Mesendoderm (in vitro differentiated cells): ENCODE data around the gene MAP3K4.

ENCODE experiments used
- DNase-seq: peaks from one replicate; pipeline ENCODE4 v3.0.0; 2013
- H2AK5ac ChIP-seq: 2 replicates; pipeline ENCODE4 v1.6.1; 2013; ENCODE audit warnings: low read length, inconsistent platforms
- H2BK120ac ChIP-seq: 2 replicates; pipeline ENCODE4 v1.6.1; 2013; ENCODE audit warnings: low read depth, mild to moderate bottlenecking, low read length, moderate library complexity, mixed read lengths
- H2BK15ac ChIP-seq: replicated peaks from 2 replicates; pipeline ENCODE4 v1.6.1; 2013; ENCODE audit warnings: low read depth, mild to moderate bottlenecking, moderate library complexity
- H2BK5ac ChIP-seq: 2 replicates; pipeline ENCODE4 v1.6.1; 2013; ENCODE audit warnings: low read length, inconsistent platforms
- H3K18ac ChIP-seq: 2 replicates; pipeline ENCODE4 v1.6.1; 2013; ENCODE audit warnings: mild to moderate bottlenecking, low read length, mixed read lengths
- H3K23ac ChIP-seq: one replicate; pipeline ENCODE4 v1.6.1; 2013; ENCODE audit warnings: low read length
- H3K27ac ChIP-seq: 2 replicates; pipeline ENCODE4 v1.5.1; 2013; ENCODE audit warnings: low read depth, mild to moderate bottlenecking, inconsistent platforms, low read length, moderate library complexity
- H3K27me3 ChIP-seq: 2 replicates; pipeline ENCODE4 v1.6.1; 2013; ENCODE audit warnings: low read length, control low read depth, mild to moderate bottlenecking, inconsistent platforms; ENCODE audit not compliant: insufficient read depth, poor library complexity
- H3K36me3 ChIP-seq: 2 replicates; pipeline ENCODE4 v1.6.1; 2013; ENCODE audit warnings: low read length, inconsistent platforms; ENCODE audit not compliant: control insufficient read depth, insufficient read depth
- H3K4ac ChIP-seq: one replicate; pipeline ENCODE4 v1.6.1; 2013; ENCODE audit warnings: low read depth, mild to moderate bottlenecking, low read length, moderate library complexity
- H3K4me1 ChIP-seq: 2 replicates; pipeline ENCODE4 v1.6.1; 2013; ENCODE audit warnings: low read depth, low read length, inconsistent platforms; ENCODE audit not compliant: control insufficient read depth
- H3K4me2 ChIP-seq: 2 replicates; pipeline ENCODE4 v1.6.1; 2013; ENCODE audit warnings: low read length
- H3K4me3 ChIP-seq: 2 replicates; pipeline ENCODE4 v1.5.1; 2013; ENCODE audit warnings: mild to moderate bottlenecking, low read length
- H3K56ac ChIP-seq: one replicate; pipeline ENCODE4 v1.6.1; 2013; ENCODE audit warnings: low read length
- H3K79me1 ChIP-seq: 2 replicates; pipeline ENCODE4 v1.6.1; 2013; ENCODE audit warnings: low read length, inconsistent platforms
- H3K79me2 ChIP-seq: 2 replicates; pipeline ENCODE4 v1.6.1; 2013; ENCODE audit warnings: mild to moderate bottlenecking, low read length; ENCODE audit not compliant: control insufficient read depth, insufficient read depth
- H3K9ac ChIP-seq: 2 replicates; pipeline ENCODE4 v1.6.1; 2013; ENCODE audit warnings: low read length, inconsistent platforms
- H4K5ac ChIP-seq: one replicate; pipeline ENCODE4 v1.6.1; 2013; ENCODE audit warnings: low read length
- H4K8ac ChIP-seq: one replicate; pipeline ENCODE4 v1.6.1; 2013; ENCODE audit warnings: low read depth, mild to moderate bottlenecking, control low read depth, low read length, moderate library complexity
- WGBS: extraction: QIAGEN DNeasy Blood & Tissue Kit; methylation state at CpG from one replicate; pipeline ENCODE4 v1.1.7; 2013; ENCODE audit warnings: low lambda C conversion rate, missing lambda C conversion rate; ENCODE audit not compliant: insufficient coverage; ENCODE audit errors: extremely low coverage; 5-methylcytosine and 5-hydroxymethylcytosine counted together

The MAP3K4 gene

GRCh38 chr6:161058741-161059140 is 67.2 kb downstream of the MAP3K4 start:
- Histone ChIP-seq H2BK15ac (no peak overlapping the region), H3K18ac (no peak overlapping the region), H3K4me3 (no peak overlapping the region), H3K56ac (no peak overlapping the region), H3K23ac (no peak overlapping the region), H4K8ac (no peak overlapping the region), H3K79me1 (peaks cover 11% of the 10 kb centered on the region), H3K4me2 (no peak overlapping the region), H4K5ac (no peak overlapping the region), H2BK5ac (no peak overlapping the region), H2AK5ac (no peak overlapping the region), H3K27me3 (no peaks in the 10 kb centered on the region), H3K4ac (no peak overlapping the region), H3K36me3 (no peaks in the 10 kb centered on the region), H2BK120ac (no peak overlapping the region), H3K9ac (no peak overlapping the region), H3K4me1 (no peaks in the 10 kb centered on the region), H3K79me2 (peaks cover 16% of the 10 kb centered on the region), H3K27ac (no peak overlapping the region)
- DNase-seq = no peak
- no CpG with 5 or more reads among the region's 1 CpG for WGBS

GRCh38 chr6:161061576-161061975 is 70.0 kb downstream of the MAP3K4 start:
- peaks cover 13% of the 10 kb centered on the region for H3K79me1 ChIP-seq
- H3K27me3 ChIP-seq = no peaks in the 10 kb centered on the region
- H3K4me1 ChIP-seq = no peaks in the 10 kb centered on the region
- H3K79me2 ChIP-seq = peaks cover 18% of the 10 kb centered on the region
- no peak overlapping the region for H3K4me3 ChIP-seq
- H2BK120ac ChIP-seq = no peak overlapping the region
- WGBS = 100% methylated on average over 1 of the region's 3 CpGs
- no peak overlapping the region for H2BK15ac ChIP-seq
- no peak overlapping the region for H3K9ac ChIP-seq
- no peak overlapping the region for H2BK5ac ChIP-seq
- no peak overlapping the region for H3K4ac ChIP-seq
- H3K27ac ChIP-seq = no peak overlapping the region
- DNase-seq = no peak
- no peak overlapping the region for H3K56ac ChIP-seq
- H3K23ac ChIP-seq = no peak overlapping the region
- no peaks in the 10 kb centered on the region for H3K36me3 ChIP-seq
- H4K5ac ChIP-seq = no peak overlapping the region
- H2AK5ac ChIP-seq = no peak overlapping the region
- no peak overlapping the region for H3K4me2 ChIP-seq
- H4K8ac ChIP-seq = no peak overlapping the region
- no peak overlapping the region for H3K18ac ChIP-seq

GRCh38 chr6:161064915-161065314 is 73.3 kb downstream of the MAP3K4 start:
- no CpG with 5 or more reads among the region's 1 CpG for WGBS
- DNase-seq = no peak
- H3K27me3 ChIP-seq = no peaks in the 10 kb centered on the region
- H3K23ac ChIP-seq = no peak overlapping the region
- no peak overlapping the region for H2BK120ac ChIP-seq
- H3K56ac ChIP-seq = no peak overlapping the region
- no peak overlapping the region for H3K27ac ChIP-seq
- no peak overlapping the region for H4K5ac ChIP-seq
- no peak overlapping the region for H2BK15ac ChIP-seq
- H3K4me3 ChIP-seq = no peak overlapping the region
- H3K4ac ChIP-seq = no peak overlapping the region
- no peak overlapping the region for H3K4me2 ChIP-seq
- H3K36me3 ChIP-seq = no peaks in the 10 kb centered on the region
- H2AK5ac ChIP-seq = no peak overlapping the region
- H3K79me2 ChIP-seq = peaks cover 27% of the 10 kb centered on the region
- H3K79me1 ChIP-seq = peaks cover 17% of the 10 kb centered on the region
- no peak overlapping the region for H2BK5ac ChIP-seq
- no peak overlapping the region for H3K18ac ChIP-seq
- no peak overlapping the region for H3K9ac ChIP-seq
- H4K8ac ChIP-seq = no peak overlapping the region
- H3K4me1 ChIP-seq = peaks cover 13% of the 10 kb centered on the region

- H2BK120ac ChIP-seq = no peak overlapping the region
- H3K27me3 ChIP-seq = no peaks in the 10 kb centered on the region
- peaks cover 27% of the 10 kb centered on the region for H3K79me2 ChIP-seq
- no peak overlapping the region for H3K27ac ChIP-seq
- WGBS = no CpG with 5 or more reads among the region's 3 CpGs
- H3K18ac ChIP-seq = no peak overlapping the region
- H3K4ac ChIP-seq = no peak overlapping the region
- no peak overlapping the region for H3K4me3 ChIP-seq
- H2BK5ac ChIP-seq = no peak overlapping the region
- H3K4me1 ChIP-seq = peaks cover 13% of the 10 kb centered on the region
- H4K8ac ChIP-seq = no peak overlapping the region
- H3K23ac ChIP-seq = no peak overlapping the region
- no peak overlapping the region for H2AK5ac ChIP-seq
- peaks cover 17% of the 10 kb centered on the region for H3K79me1 ChIP-seq
- H3K36me3 ChIP-seq = no peaks in the 10 kb centered on the region
- DNase-seq = peak; percentile 48
- no peak overlapping the region for H2BK15ac ChIP-seq
- H4K5ac ChIP-seq = no peak overlapping the region
- no peak overlapping the region for H3K4me2 ChIP-seq
- H3K9ac ChIP-seq = no peak overlapping the region
- H3K56ac ChIP-seq = no peak overlapping the region
These were observed 74.9 kb downstream of the MAP3K4 start for GRCh38 chr6:161066511-161066910.

GRCh38 chr6:161067749-161068148 is 76.2 kb downstream of the MAP3K4 start:
- no peak for DNase-seq
- Histone ChIP-seq H3K4ac (no peak overlapping the region), H3K79me2 (peaks cover 25% of the 10 kb centered on the region), H2BK5ac (no peak overlapping the region), H2AK5ac (no peak overlapping the region), H3K4me2 (no peak overlapping the region), H3K79me1 (peaks cover 18% of the 10 kb centered on the region), H3K18ac (no peak overlapping the region), H4K8ac (no peak overlapping the region), H4K5ac (no peak overlapping the region), H3K27ac (no peak overlapping the region), H3K9ac (no peak overlapping the region), H3K27me3 (no peaks in the 10 kb centered on the region), H2BK15ac (no peak overlapping the region), H3K36me3 (no peaks in the 10 kb centered on the region), H3K4me3 (no peak overlapping the region), H2BK120ac (no peak overlapping the region), H3K56ac (no peak overlapping the region), H3K23ac (no peak overlapping the region), H3K4me1 (peaks cover 13% of the 10 kb centered on the region)
- WGBS = no CpG with 5 or more reads among the region's 3 CpGs

GRCh38 chr6:161068321-161068741 is 76.8 kb downstream of the MAP3K4 start:
- H2BK5ac ChIP-seq = no peak overlapping the region
- no CpG with 5 or more reads among the region's 3 CpGs for WGBS
- H3K9ac ChIP-seq = no peak overlapping the region
- no peak overlapping the region for H3K4me2 ChIP-seq
- peaks cover 25% of the 10 kb centered on the region for H3K79me2 ChIP-seq
- H3K36me3 ChIP-seq = no peaks in the 10 kb centered on the region
- H2BK15ac ChIP-seq = no peak overlapping the region
- peak overlapping the region; percentile 68 for H3K27ac ChIP-seq
- peaks cover 13% of the 10 kb centered on the region for H3K4me1 ChIP-seq
- no peak overlapping the region for H3K18ac ChIP-seq
- no peak overlapping the region for H3K23ac ChIP-seq
- H2BK120ac ChIP-seq = no peak overlapping the region
- H4K8ac ChIP-seq = peak overlapping the region; percentile 96
- H3K79me1 ChIP-seq = peaks cover 18% of the 10 kb centered on the region
- no peaks in the 10 kb centered on the region for H3K27me3 ChIP-seq
- H4K5ac ChIP-seq = no peak overlapping the region
- H2AK5ac ChIP-seq = no peak overlapping the region
- peak; percentile 89 for DNase-seq
- no peak overlapping the region for H3K4ac ChIP-seq
- no peak overlapping the region for H3K56ac ChIP-seq
- H3K4me3 ChIP-seq = no peak overlapping the region
